ENCODE results near the gene ZDHHC11.
"Not testable (repeated sequence)": the region's sequence is repeated elsewhere in the genome, so short reads cannot be mapped to it uniquely, and the experiment has no call there.

ZDHHC11 gene

GRCh38 chr5:757931-758697 is 92.7 kb downstream of the ZDHHC11 start:
- peak; percentile 18 for DNase-seq

- DNase-seq, result peak; percentile 1
Observed at GRCh38 chr5:757346-757930, 93.3 kb downstream of the ZDHHC11 start.

GRCh38 chr5:756865-757345 is 93.9 kb downstream of the ZDHHC11 start:
- DNase-seq, result no peak

- peak; percentile 2 for DNase-seq
Observed at GRCh38 chr5:756171-756570, 94.6 kb downstream of the ZDHHC11 start.

GRCh38 chr5:754143-754632 is 96.6 kb downstream of the ZDHHC11 start:
- peak; percentile 71 for DNase-seq

- DNase-seq, result not testable (repeated sequence)
Observed at GRCh38 chr5:753567-754142, 97.1 kb downstream of the ZDHHC11 start.

- DNase-seq, result not testable (repeated sequence)
Observed at GRCh38 chr5:752532-753115, 98.2 kb downstream of the ZDHHC11 start.

- not testable (repeated sequence) for DNase-seq
Observed at GRCh38 chr5:751992-752391, 98.8 kb downstream of the ZDHHC11 start.

- DNase-seq, result no peak
Observed at GRCh38 chr5:751496-751895, 99.3 kb downstream of the ZDHHC11 start.

- not testable (repeated sequence) for DNase-seq
Observed at GRCh38 chr5:750226-750625, 100.6 kb downstream of the ZDHHC11 start.

GRCh38 chr5:749101-749670 is 101.6 kb downstream of the ZDHHC11 start:
- no peak for DNase-seq

GRCh38 chr5:748011-748980 is 102.5 kb downstream of the ZDHHC11 start:
- not testable (repeated sequence) for DNase-seq

- not testable (repeated sequence) for DNase-seq
Observed at GRCh38 chr5:747303-747844, 103.4 kb downstream of the ZDHHC11 start.

- no peak for DNase-seq
Observed at GRCh38 chr5:746258-746761, 104.5 kb downstream of the ZDHHC11 start.

Measured in stimulated activated CD4-positive, alpha-beta T cell treated with anti-CD3 and anti-CD28 coated beads, Interleukin-1b, Interleukin-23, amount 100 ng/mL, for 48 hours (primary cell).